ENCODE measurements around the gene LHX3.

Gene LHX3

GRCh38 chr9:136169495-136169894, 35.4 kb downstream of the LHX3 start:
- no peak overlapping the region for H3K4me3 ChIP-seq (ENCODE audit: low read length)
- no peak overlapping the region for H3K27ac ChIP-seq (ENCODE audit: low read depth, low read length)
- H3K27me3 ChIP-seq (ENCODE audit: insufficient read depth, low read length): no peaks in the 10 kb centered on the region
- WGBS: 88% methylated on average over 6 of the region's 6 CpGs
- H3K36me3 ChIP-seq (ENCODE audit: insufficient read depth, low read length): no peaks in the 10 kb centered on the region
- no peaks in the 10 kb centered on the region for H3K9me3 ChIP-seq (ENCODE audit: insufficient read depth, low read depth, low read length)
- no peak overlapping the region for H3K9ac ChIP-seq (ENCODE audit: low read depth, low read length)
- peaks cover 16% of the 10 kb centered on the region for H3K4me1 ChIP-seq (ENCODE audit: insufficient read depth, low read length)

GRCh38 chr9:136163248-136163850, 41.6 kb downstream of the LHX3 start:
- no CpG with 5 or more reads among the region's 1 CpG for WGBS
- no peaks in the 10 kb centered on the region for H3K27me3 ChIP-seq (ENCODE audit: insufficient read depth, low read length)

GRCh38 chr9:136160995-136161610, 43.8 kb downstream of the LHX3 start:
- no peaks in the 10 kb centered on the region for H3K4me1 ChIP-seq (ENCODE audit: insufficient read depth, low read length)
- no peak overlapping the region for H3K9ac ChIP-seq (ENCODE audit: low read depth, low read length)
- H3K4me3 ChIP-seq (ENCODE audit: low read length): no peak overlapping the region
- H3K27ac ChIP-seq (ENCODE audit: low read depth, low read length): no peak overlapping the region
- no peaks in the 10 kb centered on the region for H3K36me3 ChIP-seq (ENCODE audit: insufficient read depth, low read length)
- H3K9me3 ChIP-seq (ENCODE audit: insufficient read depth, low read depth, low read length): peaks cover 6% of the 10 kb centered on the region; the same call in 1 of the 2 replicates
- 87% methylated on average over 10 of the region's 10 CpGs for WGBS
- no peaks in the 10 kb centered on the region for H3K27me3 ChIP-seq (ENCODE audit: insufficient read depth, low read length)

More at GRCh38 chr9:136163248-136163850, 41.6 kb downstream of the LHX3 start:
- Histone ChIP-seq H3K4me1 (ENCODE audit: insufficient read depth, low read length) (no peaks in the 10 kb centered on the region), H3K9ac (ENCODE audit: low read depth, low read length) (no peak overlapping the region), H3K27ac (ENCODE audit: low read depth, low read length) (no peak overlapping the region), H3K36me3 (ENCODE audit: insufficient read depth, low read length) (no peaks in the 10 kb centered on the region), H3K4me3 (ENCODE audit: low read length) (no peak overlapping the region), H3K9me3 (ENCODE audit: insufficient read depth, low read depth, low read length) (peaks cover 6% of the 10 kb centered on the region; the same call in 1 of the 2 replicates)

GRCh38 chr9:136160381-136160841, 44.5 kb downstream of the LHX3 start:
- Histone ChIP-seq H3K4me3 (ENCODE audit: low read length) (no peak overlapping the region), H3K27me3 (ENCODE audit: insufficient read depth, low read length) (no peaks in the 10 kb centered on the region), H3K4me1 (ENCODE audit: insufficient read depth, low read length) (no peaks in the 10 kb centered on the region), H3K9ac (ENCODE audit: low read depth, low read length) (no peak overlapping the region), H3K9me3 (ENCODE audit: insufficient read depth, low read depth, low read length) (peaks cover 6% of the 10 kb centered on the region; the same call in 1 of the 2 replicates), H3K27ac (ENCODE audit: low read depth, low read length) (no peak overlapping the region), H3K36me3 (ENCODE audit: insufficient read depth, low read length) (no peaks in the 10 kb centered on the region)
- 70% methylated on average over 12 of the region's 12 CpGs for WGBS

- H3K36me3 ChIP-seq (ENCODE audit: insufficient read depth, low read length): no peaks in the 10 kb centered on the region
- no peak overlapping the region for H3K9ac ChIP-seq (ENCODE audit: low read depth, low read length)
- 91% methylated on average over 16 of the region's 16 CpGs for WGBS
- no peaks in the 10 kb centered on the region for H3K27me3 ChIP-seq (ENCODE audit: insufficient read depth, low read length)
- no peak overlapping the region for H3K27ac ChIP-seq (ENCODE audit: low read depth, low read length)
- no peaks in the 10 kb centered on the region for H3K4me1 ChIP-seq (ENCODE audit: insufficient read depth, low read length)
- H3K4me3 ChIP-seq (ENCODE audit: low read length): no peak overlapping the region
- peaks cover 6% of the 10 kb centered on the region; the same call in 1 of the 2 replicates for H3K9me3 ChIP-seq (ENCODE audit: insufficient read depth, low read depth, low read length)
Observed at GRCh38 chr9:136159851-136160250, 45.1 kb downstream of the LHX3 start.

GRCh38 chr9:136157477-136158265, 47.3 kb downstream of the LHX3 start:
- 89% methylated on average over 20 of the region's 20 CpGs for whole genome bisulfite sequencing
- no peaks in the 10 kb centered on the region for H3K4me1 ChIP-seq (ENCODE audit: insufficient read depth, low read length)
- H3K9me3 ChIP-seq (ENCODE audit: insufficient read depth, low read depth, low read length): no peaks in the 10 kb centered on the region
- H3K4me3 ChIP-seq (ENCODE audit: low read length): no peak overlapping the region
- H3K27me3 ChIP-seq (ENCODE audit: insufficient read depth, low read length): no peaks in the 10 kb centered on the region
- H3K36me3 ChIP-seq (ENCODE audit: insufficient read depth, low read length): no peaks in the 10 kb centered on the region
- no peak overlapping the region for H3K9ac ChIP-seq (ENCODE audit: low read depth, low read length)
- H3K27ac ChIP-seq (ENCODE audit: low read depth, low read length): no peak overlapping the region

- Histone ChIP-seq H3K9me3 (ENCODE audit: insufficient read depth, low read depth, low read length) (no peaks in the 10 kb centered on the region), H3K36me3 (ENCODE audit: insufficient read depth, low read length) (no peaks in the 10 kb centered on the region), H3K9ac (ENCODE audit: low read depth, low read length) (no peak overlapping the region), H3K4me1 (ENCODE audit: insufficient read depth, low read length) (peaks cover 6% of the 10 kb centered on the region), H3K27me3 (ENCODE audit: insufficient read depth, low read length) (0 out of 2 replicates have a peak, but pooled peaks cover 10% of the 10 kb centered on the region), H3K27ac (ENCODE audit: low read depth, low read length) (no peak overlapping the region), H3K4me3 (ENCODE audit: low read length) (no peak overlapping the region)
- WGBS: 92% methylated on average over 41 of the region's 42 CpGs
Observed at GRCh38 chr9:136156209-136157120, 48.5 kb downstream of the LHX3 start.

- Histone ChIP-seq H3K9ac (ENCODE audit: low read depth, low read length) (no peak overlapping the region), H3K4me3 (ENCODE audit: low read length) (no peak overlapping the region), H3K4me1 (ENCODE audit: insufficient read depth, low read length) (peaks cover 12% of the 10 kb centered on the region), H3K36me3 (ENCODE audit: insufficient read depth, low read length) (no peaks in the 10 kb centered on the region), H3K9me3 (ENCODE audit: insufficient read depth, low read depth, low read length) (no peaks in the 10 kb centered on the region), H3K27me3 (ENCODE audit: insufficient read depth, low read length) (peaks cover 11% of the 10 kb centered on the region; the same call in 1 of the 2 replicates), H3K27ac (ENCODE audit: low read depth, low read length) (no peak overlapping the region)
- 94% methylated on average over 17 of the region's 17 CpGs for WGBS
Observed at GRCh38 chr9:136155576-136155975, 49.4 kb downstream of the LHX3 start.

- no peaks in the 10 kb centered on the region for H3K9me3 ChIP-seq (ENCODE audit: insufficient read depth, low read depth, low read length)
- H3K4me1 ChIP-seq (ENCODE audit: insufficient read depth, low read length): peaks cover 12% of the 10 kb centered on the region
- WGBS: 94% methylated on average over 14 of the region's 14 CpGs
- peaks cover 14% of the 10 kb centered on the region; the same call in 1 of the 2 replicates for H3K27me3 ChIP-seq (ENCODE audit: insufficient read depth, low read length)
- H3K27ac ChIP-seq (ENCODE audit: low read depth, low read length): no peak overlapping the region
- H3K36me3 ChIP-seq (ENCODE audit: insufficient read depth, low read length): no peaks in the 10 kb centered on the region
- no peak overlapping the region for H3K9ac ChIP-seq (ENCODE audit: low read depth, low read length)
- H3K4me3 ChIP-seq (ENCODE audit: low read length): no peak overlapping the region
Observed at GRCh38 chr9:136154943-136155342, 50.0 kb downstream of the LHX3 start.

- Histone ChIP-seq H3K27me3 (ENCODE audit: insufficient read depth, low read length) (peaks cover 19% of the 10 kb centered on the region; the same call in 1 of the 2 replicates), H3K27ac (ENCODE audit: low read depth, low read length) (no peak overlapping the region), H3K4me1 (ENCODE audit: insufficient read depth, low read length) (peaks cover 12% of the 10 kb centered on the region), H3K9ac (ENCODE audit: low read depth, low read length) (no peak overlapping the region), H3K4me3 (ENCODE audit: low read length) (no peak overlapping the region), H3K9me3 (ENCODE audit: insufficient read depth, low read depth, low read length) (no peaks in the 10 kb centered on the region), H3K36me3 (ENCODE audit: insufficient read depth, low read length) (no peaks in the 10 kb centered on the region)
- WGBS: 80% methylated on average over 24 of the region's 24 CpGs
Observed at GRCh38 chr9:136153381-136154065, 51.4 kb downstream of the LHX3 start.

All from HUES64 (cell line).